Mononuclear cell (primary cell): ENCODE results near the gene TBC1D32. TPM values are rescaled to one million over a fixed set of nuclear protein-coding genes. Genes with fewer than 3 reads are reported as not detected.
"Not testable (repeated sequence)": the region's sequence is repeated elsewhere in the genome, so short reads cannot be mapped to it uniquely, and the experiment has no call there.

ENCODE experiments used
- H3K27me3 ChIP-seq: 2 replicates; pipeline ENCODE4 v1.6.0; 2011; ENCODE audit warnings: low read length, control low read depth; ENCODE audit not compliant: insufficient read depth
- H3K4me1 ChIP-seq: 2 replicates; pipeline ENCODE4 v1.5.1; 2011; ENCODE audit warnings: mild to moderate bottlenecking, low read length, control low read depth; ENCODE audit not compliant: insufficient read depth
- H3K4me3 ChIP-seq: 2 replicates; pipeline ENCODE4 v1.5.1; 2011; ENCODE audit warnings: mild to moderate bottlenecking, low read length, moderate library complexity
- H3K9me3 ChIP-seq: 2 replicates; pipeline ENCODE4 v1.5.1; 2011; ENCODE audit warnings: low read depth, mild to moderate bottlenecking, control low read depth, low read length
- total RNA-seq: library from RNA; depleted of rRNA; stranded (reverse); fragments of >200 nt; gene quantifications from one replicate; pipeline ENCODE4 v1.2.3, GENCODE V29; 2012

TBC1D32 gene
- 13.4 TPM for total RNA-seq

GRCh38 chr6:121334299-121335086 is at the start of gene TBC1D32:
TSS of gene TBC1D32 (minus strand) at chr6:121334480. CDS start at chr6:121334430, 50 bp downstream.
- Histone ChIP-seq H3K27me3 (no peaks in the 10 kb centered on the region), H3K4me1 (peaks cover 11% of the 10 kb centered on the region), H3K9me3 (no peaks in the 10 kb centered on the region), H3K4me3 (peak within 1 kb of the TSS; percentile 64)

- no peak overlapping the region for H3K4me3 ChIP-seq
- H3K4me1 ChIP-seq: no peaks in the 10 kb centered on the region
Measured at GRCh38 chr6:121383478-121383877, 49.2 kb upstream of the TBC1D32 start.

GRCh38 chr6:121382467-121383121 is 48.3 kb upstream of the TBC1D32 start:
- H3K4me3 ChIP-seq: no peak overlapping the region
- H3K27me3 ChIP-seq: no peaks in the 10 kb centered on the region
- H3K9me3 ChIP-seq: no peaks in the 10 kb centered on the region
- no peaks in the 10 kb centered on the region for H3K4me1 ChIP-seq

More at GRCh38 chr6:121383478-121383877, 49.2 kb upstream of the TBC1D32 start:
- Histone ChIP-seq H3K9me3 (no peaks in the 10 kb centered on the region), H3K27me3 (no peaks in the 10 kb centered on the region)

GRCh38 chr6:121376411-121376810 is 42.1 kb upstream of the TBC1D32 start:
- H3K9me3 ChIP-seq: no peaks in the 10 kb centered on the region
- no peaks in the 10 kb centered on the region for H3K27me3 ChIP-seq
- no peaks in the 10 kb centered on the region for H3K4me1 ChIP-seq
- H3K4me3 ChIP-seq: no peak overlapping the region

GRCh38 chr6:121374219-121374618 is 39.9 kb upstream of the TBC1D32 start:
- not testable (repeated sequence) for H3K4me1 ChIP-seq, H3K27me3 ChIP-seq, H3K9me3 ChIP-seq, H3K4me3 ChIP-seq

GRCh38 chr6:121365536-121366521 is 31.5 kb upstream of the TBC1D32 start:
- Histone ChIP-seq H3K27me3 (peaks cover 9% of the 10 kb centered on the region), H3K4me1 (no peaks in the 10 kb centered on the region), H3K9me3 (no peaks in the 10 kb centered on the region)

GRCh38 chr6:121356575-121356974 is 22.3 kb upstream of the TBC1D32 start:
- Histone ChIP-seq H3K9me3 (no peaks in the 10 kb centered on the region), H3K4me3 (no peak overlapping the region), H3K4me1 (no peaks in the 10 kb centered on the region), H3K27me3 (peaks cover 10% of the 10 kb centered on the region)

More at GRCh38 chr6:121365536-121366521, 31.5 kb upstream of the TBC1D32 start:
- no peak overlapping the region for H3K4me3 ChIP-seq

- Histone ChIP-seq H3K4me3 (no peak overlapping the region), H3K4me1 (no peaks in the 10 kb centered on the region), H3K9me3 (no peaks in the 10 kb centered on the region), H3K27me3 (peaks cover 10% of the 10 kb centered on the region)
Measured at GRCh38 chr6:121354764-121355163, 20.5 kb upstream of the TBC1D32 start.

- peaks cover 10% of the 10 kb centered on the region for H3K27me3 ChIP-seq
- H3K9me3 ChIP-seq: no peaks in the 10 kb centered on the region
- H3K4me1 ChIP-seq: no peaks in the 10 kb centered on the region
- no peak overlapping the region for H3K4me3 ChIP-seq
Measured at GRCh38 chr6:121352941-121353340, 18.7 kb upstream of the TBC1D32 start.

- H3K4me1 ChIP-seq: no peaks in the 10 kb centered on the region
- no peaks in the 10 kb centered on the region for H3K9me3 ChIP-seq
- peaks cover 10% of the 10 kb centered on the region for H3K27me3 ChIP-seq
- no peak overlapping the region for H3K4me3 ChIP-seq
Measured at GRCh38 chr6:121351916-121352315, 17.6 kb upstream of the TBC1D32 start.

- H3K4me3 ChIP-seq: no peak overlapping the region
Measured at GRCh38 chr6:121349596-121349995, 15.3 kb upstream of the TBC1D32 start.

GRCh38 chr6:121347484-121347883 is 13.2 kb upstream of the TBC1D32 start:
- Histone ChIP-seq H3K4me3 (no peak overlapping the region), H3K27me3 (peaks cover 7% of the 10 kb centered on the region), H3K9me3 (no peaks in the 10 kb centered on the region), H3K4me1 (no peaks in the 10 kb centered on the region)

More at GRCh38 chr6:121349596-121349995, 15.3 kb upstream of the TBC1D32 start:
- Histone ChIP-seq H3K27me3 (peaks cover 7% of the 10 kb centered on the region), H3K4me1 (no peaks in the 10 kb centered on the region), H3K9me3 (no peaks in the 10 kb centered on the region)

- Histone ChIP-seq H3K4me3 (no peak overlapping the region), H3K9me3 (no peaks in the 10 kb centered on the region), H3K4me1 (no peaks in the 10 kb centered on the region), H3K27me3 (peaks cover 4% of the 10 kb centered on the region)
Measured at GRCh38 chr6:121344539-121344938, 10.3 kb upstream of the TBC1D32 start.

- no peaks in the 10 kb centered on the region for H3K9me3 ChIP-seq
- H3K4me1 ChIP-seq: peaks cover 4% of the 10 kb centered on the region
- no peak overlapping the region for H3K4me3 ChIP-seq
- H3K27me3 ChIP-seq: peaks cover 4% of the 10 kb centered on the region
Measured at GRCh38 chr6:121339639-121340226, 5.5 kb upstream of the TBC1D32 start.
